ENCODE data around the gene SCNM1.
A peak's percentile ranks its signal among the peaks of the same experiment; 100 is the strongest.
"Not testable (repeated sequence)": the region's sequence is repeated elsewhere in the genome, so short reads cannot be mapped to it uniquely, and the experiment has no call there.

Gene SCNM1

DNA sequence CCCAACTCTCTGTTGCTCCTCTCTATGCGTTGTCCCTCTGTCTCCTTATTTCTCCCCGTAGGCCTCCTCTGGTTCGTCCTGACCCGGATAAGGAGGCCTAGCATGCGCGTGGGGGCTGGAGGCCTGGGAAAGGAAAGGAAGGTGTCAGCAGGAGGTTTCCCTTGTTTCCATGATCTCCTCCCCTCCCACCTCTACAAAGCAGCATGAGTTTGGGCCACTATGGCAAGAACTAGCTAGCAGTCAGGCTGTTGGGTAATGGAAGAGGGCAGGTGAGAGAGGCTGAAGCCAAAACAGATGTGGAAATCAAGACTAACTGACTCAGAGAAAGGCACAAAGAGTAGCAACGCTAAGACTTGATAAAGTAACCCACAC lies 18.8 kb upstream of the SCNM1 start:
- no peak for DNase-seq

DNA sequence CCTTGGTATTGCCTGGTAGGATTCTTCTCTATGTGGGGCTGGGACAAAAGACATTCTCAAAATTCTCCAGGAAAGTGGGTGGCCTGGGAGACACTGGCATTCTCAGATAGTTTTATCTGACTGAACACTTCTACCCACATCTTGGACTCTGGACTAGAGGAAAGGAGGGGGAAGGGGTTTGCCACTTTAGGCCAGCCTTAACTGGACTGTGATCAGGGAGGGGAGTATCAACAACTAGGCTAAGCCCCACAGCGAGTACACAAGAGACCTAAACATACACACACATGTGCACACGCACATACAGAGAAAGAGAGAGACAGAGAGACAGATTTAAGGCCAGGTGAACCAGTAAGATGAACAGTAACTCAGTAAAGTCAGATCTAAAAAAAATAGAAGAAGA lies 18.3 kb upstream of the SCNM1 start:
- DNase-seq: no peak

- no peak for DNase-seq
Measured at GRCh38 chr1:151156515-151156819, 9.5 kb upstream of the SCNM1 start, which contains the start of gene TNFAIP8L2. TSS of gene TNFAIP8L2 (plus strand) at chr1:151156649. CDS start at chr1:151158698, 2,049 bp downstream.

- DNase-seq: no peak
Measured at GRCh38 chr1:151157067-151157531, 8.8 kb upstream of the SCNM1 start.

GRCh38 chr1:151158326-151158725 lies 7.6 kb upstream of the SCNM1 start:
- no peak for DNase-seq

DNA sequence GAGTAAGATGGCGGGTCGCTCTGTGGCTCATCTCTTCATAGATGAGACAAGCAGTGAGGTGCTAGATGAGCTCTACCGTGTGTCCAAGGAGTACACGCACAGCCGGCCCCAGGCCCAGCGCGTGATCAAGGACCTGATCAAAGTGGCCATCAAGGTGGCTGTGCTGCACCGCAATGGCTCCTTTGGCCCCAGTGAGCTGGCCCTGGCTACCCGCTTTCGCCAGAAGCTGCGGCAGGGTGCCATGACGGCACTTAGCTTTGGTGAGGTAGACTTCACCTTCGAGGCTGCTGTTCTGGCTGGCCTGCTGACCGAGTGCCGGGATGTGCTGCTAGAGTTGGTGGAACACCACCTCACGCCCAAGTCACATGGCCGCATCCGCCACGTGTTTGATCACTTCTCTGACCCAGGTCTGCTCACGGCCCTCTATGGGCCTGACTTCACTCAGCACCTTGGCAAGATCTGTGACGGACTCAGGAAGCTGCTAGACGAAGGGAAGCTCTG lies 7.1 kb upstream of the SCNM1 start:
- DNase-seq: no peak

- DNase-seq: no peak
Measured at GRCh38 chr1:151159373-151159772, 6.6 kb upstream of the SCNM1 start.

- no peak for DNase-seq
Measured at GRCh38 chr1:151164732-151165280, 1.1 kb upstream of the SCNM1 start.

DNA sequence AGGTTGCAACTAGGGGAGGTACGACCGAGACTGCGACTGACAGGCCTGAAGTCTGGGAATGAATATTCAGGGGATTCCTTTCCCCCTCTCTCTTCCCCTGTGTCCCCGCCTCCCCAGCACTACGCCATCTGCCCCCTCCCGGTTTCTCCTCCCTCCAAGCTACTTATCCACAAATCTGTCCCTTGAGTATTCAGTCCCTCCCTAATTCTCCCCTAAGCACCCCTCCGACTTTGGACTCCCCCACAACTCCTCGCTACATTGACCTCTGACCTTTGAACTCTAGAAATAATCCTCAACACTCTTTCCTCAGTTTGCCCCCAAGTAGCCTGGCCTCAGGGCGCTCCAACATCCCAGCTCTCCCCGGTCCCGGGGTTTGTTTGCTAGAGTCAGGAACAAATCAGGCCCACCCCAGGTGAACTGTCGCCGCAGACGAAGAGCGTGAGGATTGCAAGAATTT lies 635 bp upstream of the SCNM1 start:
- no peak for DNase-seq

- DNase-seq: no peak
Measured at GRCh38 chr1:151166505-151166956, 587 bp downstream of the SCNM1 start.

DNA sequence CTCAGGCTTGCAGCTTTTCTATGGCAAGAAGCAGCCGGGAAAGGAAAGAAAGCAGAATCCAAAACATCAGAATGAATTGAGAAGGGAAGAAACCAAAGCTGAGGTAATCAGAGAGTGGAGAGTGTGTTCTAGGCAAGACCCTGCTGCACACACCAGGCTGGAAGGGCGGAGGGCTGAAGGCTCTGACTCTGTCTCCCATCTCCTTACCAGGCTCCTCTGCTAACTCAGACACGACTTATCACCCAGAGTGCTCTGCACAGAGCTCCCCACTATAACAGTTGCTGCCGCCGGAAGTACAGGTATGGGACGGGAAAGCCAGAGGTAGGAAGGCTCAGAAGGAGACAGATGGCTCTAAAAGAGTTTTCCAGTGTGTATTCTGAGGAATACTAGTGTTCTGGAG lies 1.2 kb downstream of the SCNM1 start:
- DNase-seq: no peak

GRCh38 chr1:151171190-151171589 lies 5.2 kb downstream of the SCNM1 start:
- no peak for DNase-seq

DNA sequence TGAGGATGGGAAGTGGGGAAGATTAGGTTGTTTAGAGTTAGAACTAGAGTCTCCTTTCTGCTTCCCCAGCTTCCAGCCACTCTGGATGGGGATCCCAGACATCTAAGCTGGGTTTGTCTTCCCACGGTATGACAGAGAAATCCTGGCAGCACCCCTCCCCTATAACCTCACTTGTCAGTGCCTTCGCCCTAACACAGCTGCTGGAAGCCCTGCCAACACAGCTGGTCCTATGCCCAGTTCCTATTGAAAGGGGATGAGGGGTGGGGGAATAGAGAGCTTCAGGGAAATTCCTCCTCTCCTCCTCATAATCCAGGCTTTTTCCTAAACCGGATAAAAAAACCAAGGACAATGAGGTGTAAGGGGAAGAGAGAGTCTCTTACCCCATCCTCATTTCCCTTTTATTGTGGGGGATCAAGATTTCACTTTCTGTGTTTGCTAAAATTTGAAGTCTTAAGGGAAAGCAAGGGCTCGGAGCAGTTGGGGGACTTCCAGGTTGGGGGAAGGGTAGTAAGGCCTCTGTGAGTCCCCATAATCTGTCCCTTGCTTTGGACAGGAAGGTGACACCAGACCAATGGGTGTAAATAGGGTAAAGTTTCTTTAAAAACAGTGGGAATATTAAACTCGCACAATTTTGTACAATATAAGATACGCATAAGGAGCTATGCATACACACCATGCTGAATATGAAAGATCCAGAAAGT lies 9.2 kb downstream of the SCNM1 start:
- DNase-seq: no peak

GRCh38 chr1:151175863-151176262 lies 9.9 kb downstream of the SCNM1 start, which contains the start of gene TMOD4:
TSS of gene TMOD4 (minus strand) at chr1:151175981. CDS start at chr1:151174875, 1,106 bp downstream.
- DNase-seq: no peak

DNA sequence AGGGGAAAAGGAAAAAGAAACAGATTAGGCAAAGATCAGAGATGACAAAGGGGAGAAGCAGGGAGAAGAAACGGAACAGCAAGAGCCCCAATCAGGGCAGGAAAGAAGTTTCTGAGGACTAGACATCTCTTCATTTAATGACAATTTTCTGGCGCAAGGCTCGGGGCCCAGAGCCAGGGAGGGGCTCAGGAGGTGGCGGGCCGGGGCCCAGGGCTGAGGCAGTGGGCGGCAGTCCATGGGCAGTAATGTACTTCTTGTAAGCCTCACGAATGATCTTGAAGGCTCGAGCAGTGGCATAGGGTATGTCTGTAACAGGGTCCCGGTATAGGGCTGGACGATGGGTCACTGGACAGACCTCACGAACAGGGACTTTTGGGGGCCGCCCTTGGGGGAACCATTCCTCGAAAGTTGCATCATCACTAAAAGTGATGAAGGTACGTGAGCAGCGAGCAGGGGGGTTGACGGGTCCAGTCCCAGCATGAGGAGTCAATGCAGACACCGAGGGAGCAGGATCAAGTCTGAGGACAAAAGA lies 10.6 kb downstream of the SCNM1 start:
- no peak for DNase-seq

- no peak for DNase-seq
Measured at GRCh38 chr1:151184211-151184610, 18.3 kb downstream of the SCNM1 start.

DNA sequence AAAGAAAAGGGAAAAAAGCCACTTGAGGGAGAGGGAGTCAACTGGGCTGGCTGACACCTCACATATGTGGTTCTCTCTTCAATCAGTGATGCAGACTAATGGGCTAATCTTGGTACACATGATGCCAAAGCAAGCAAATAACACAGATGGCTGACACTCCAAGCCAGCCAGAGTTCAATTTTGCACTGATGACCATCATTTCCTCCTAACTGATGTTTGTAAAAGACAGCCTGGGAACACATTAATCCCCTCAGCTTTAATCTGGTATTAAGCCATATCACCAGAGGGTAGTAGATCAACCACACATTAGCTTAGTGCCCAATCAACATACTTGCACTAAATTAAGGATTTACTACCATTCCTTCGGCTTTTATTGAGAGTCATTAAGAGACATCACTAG lies 21.3 kb downstream of the SCNM1 start:
- DNase-seq: no peak

DNA sequence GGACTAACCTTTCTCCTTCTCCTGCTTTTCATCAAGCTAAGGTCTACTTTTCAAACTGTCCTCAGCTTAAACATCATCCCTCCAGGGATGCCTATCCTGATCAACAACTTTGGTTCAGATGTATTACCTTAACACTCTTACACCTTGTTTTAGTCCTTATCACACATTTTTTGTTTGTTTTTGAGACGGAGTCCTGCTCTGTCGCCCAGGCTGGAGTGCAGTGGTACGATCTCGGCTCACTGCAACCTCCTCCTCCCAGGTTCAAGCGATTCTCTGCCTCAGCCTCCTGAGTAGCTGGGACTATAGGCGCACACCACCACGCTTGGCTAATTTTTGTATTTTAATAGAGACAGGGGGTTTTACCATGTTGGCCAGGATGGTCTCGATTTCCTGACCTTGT lies 22.7 kb downstream of the SCNM1 start:
- DNase-seq: not testable (repeated sequence)

DNA sequence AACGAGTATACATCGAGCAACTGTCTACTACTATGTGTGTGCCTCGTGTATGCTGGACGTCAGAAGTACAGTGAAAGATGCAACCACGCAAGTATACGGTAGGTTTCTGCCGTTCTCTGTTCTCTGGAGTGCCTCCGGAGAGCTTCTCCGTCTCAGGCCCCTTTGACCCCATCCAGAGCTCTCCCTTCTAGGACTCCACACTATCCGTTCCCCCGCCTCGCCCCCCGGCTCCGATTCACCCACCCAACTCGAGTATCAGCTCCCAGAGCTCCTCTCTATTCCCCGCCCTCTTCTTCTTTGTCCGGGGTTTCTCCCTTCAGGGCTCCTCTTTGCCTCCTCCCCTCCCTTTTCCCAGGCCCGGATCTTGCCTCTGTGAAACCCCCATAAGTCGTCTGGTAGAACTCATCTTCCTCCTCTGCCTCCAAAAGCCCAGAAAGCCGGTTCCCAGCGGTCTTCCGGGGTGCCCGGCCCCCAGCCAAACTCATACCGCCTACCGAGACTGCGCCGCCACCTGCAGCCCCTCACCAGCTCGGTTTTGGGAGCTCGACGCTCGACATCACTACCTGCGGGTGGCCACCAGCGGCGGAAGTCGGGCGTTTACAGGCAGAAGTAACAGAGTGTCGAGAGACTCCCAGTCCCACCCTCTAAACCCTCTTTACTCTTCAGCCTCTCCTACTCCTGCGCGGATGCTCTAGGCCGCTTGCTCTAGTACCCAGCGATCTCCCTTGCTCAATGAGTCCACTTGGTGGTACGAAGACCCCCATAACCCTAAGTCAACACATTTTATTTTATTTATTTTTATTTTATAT lies 23.9 kb downstream of the SCNM1 start, which contains the start of gene VPS72:
Gene VPS72 (minus strand): TSS at position 561 of the 809 bp plus-strand sequence. CDS start 76 bp downstream, at position 485.
- DNase-seq: peak; percentile 73

DNA sequence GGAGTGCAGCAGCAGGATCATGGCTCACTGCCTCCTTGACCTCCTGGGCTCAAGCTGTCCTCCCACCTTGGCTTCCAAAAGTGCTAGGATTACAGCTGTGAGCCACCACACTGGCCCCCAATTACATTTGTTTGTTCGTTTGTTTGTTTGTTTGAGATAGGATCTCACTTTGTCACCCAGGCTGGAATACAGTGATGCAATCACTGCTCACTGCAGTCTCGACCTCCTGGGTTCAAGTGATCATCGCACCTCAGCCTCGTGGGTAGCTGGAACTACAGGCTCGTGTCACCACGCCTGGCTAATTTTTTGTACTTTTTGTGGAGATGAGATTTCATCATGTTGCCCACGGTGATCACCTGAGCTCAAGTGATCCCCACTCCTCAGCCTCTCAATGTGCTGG lies 26.1 kb downstream of the SCNM1 start:
- DNase-seq: no peak

GRCh38 chr1:151193304-151193703 lies 27.4 kb downstream of the SCNM1 start:
- DNase-seq: no peak

- DNase-seq: no peak
Measured at GRCh38 chr1:151193856-151194255, 27.9 kb downstream of the SCNM1 start.

DNA sequence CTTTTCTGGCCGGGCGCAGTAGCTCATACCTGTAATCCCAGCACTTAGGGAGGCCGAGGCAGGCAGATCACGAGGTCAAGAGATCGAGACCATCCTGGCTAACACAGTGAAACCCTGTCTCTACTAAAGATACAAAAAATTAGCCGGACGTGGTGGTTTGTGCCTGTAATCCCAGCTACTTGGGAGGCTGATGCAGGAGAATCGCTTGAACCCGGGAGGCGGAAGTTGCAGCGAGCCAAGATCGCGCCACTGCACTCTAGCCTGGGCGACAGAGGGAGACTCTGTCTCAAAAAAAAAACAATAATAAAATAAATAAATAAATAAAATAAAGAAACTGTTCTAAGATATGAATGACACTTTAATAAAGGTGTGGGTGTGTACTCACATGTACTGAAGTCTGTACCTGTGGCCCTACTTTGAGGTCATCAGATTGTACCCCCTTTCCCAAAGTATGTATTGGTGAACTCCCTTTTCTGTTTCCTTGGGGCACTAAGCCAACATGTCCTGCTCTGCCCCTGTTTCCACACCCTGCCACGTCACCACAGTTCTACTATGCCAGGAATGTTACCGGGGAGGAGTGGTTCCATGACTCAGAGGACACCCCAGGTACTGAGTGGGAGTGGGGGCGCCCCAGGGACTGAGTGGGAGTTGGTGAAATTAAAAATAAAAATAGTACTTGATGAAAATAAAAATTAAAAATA lies 29.1 kb downstream of the SCNM1 start:
- not testable (repeated sequence) for DNase-seq

Measured in NCI-H1436 treated with DMSO at 0.1 percent for 48 hours (cell line).